Neuronal stem cell (in vitro differentiated cells): Measurements from ENCODE around the gene DHX58.

Source experiments
- DNase-seq: peaks from one replicate; pipeline ENCODE4 v3.0.0-alpha.2; 2013; ENCODE audit warnings: low spot score
- H2AFZ ChIP-seq: one replicate; pipeline ENCODE4 v1.6.1; 2013; ENCODE audit warnings: mild to moderate bottlenecking, low read length, inconsistent platforms
- H2AK5ac ChIP-seq: 2 replicates; pipeline ENCODE4 v1.6.1; 2013; ENCODE audit warnings: low read depth, mild to moderate bottlenecking, inconsistent platforms, low read length, moderate library complexity, mixed read lengths
- H2BK120ac ChIP-seq: 2 replicates; pipeline ENCODE4 v1.6.1; 2013; ENCODE audit warnings: low read depth, mild to moderate bottlenecking, inconsistent platforms, low read length, moderate library complexity, mixed read lengths
- H2BK12ac ChIP-seq: one replicate; pipeline ENCODE4 v1.6.1; 2013; ENCODE audit warnings: low read length, inconsistent platforms
- H2BK15ac ChIP-seq: 2 replicates; pipeline ENCODE4 v1.6.1; 2013; ENCODE audit warnings: mild to moderate bottlenecking, low read length, inconsistent platforms, mixed read lengths
- H2BK5ac ChIP-seq: one replicate; pipeline ENCODE4 v1.6.1; 2013; ENCODE audit warnings: inconsistent platforms, mild to moderate bottlenecking, low read length, moderate library complexity
- H3K14ac ChIP-seq: one replicate; pipeline ENCODE4 v1.6.1; 2013; ENCODE audit warnings: low read length, inconsistent platforms
- H3K18ac ChIP-seq: 2 replicates; pipeline ENCODE4 v1.6.1; 2013; ENCODE audit warnings: low read length, inconsistent platforms
- H3K23ac ChIP-seq: 2 replicates; pipeline ENCODE4 v1.6.1; 2013; ENCODE audit warnings: low read depth, mild to moderate bottlenecking, mixed read lengths, low read length, inconsistent platforms; ENCODE audit not compliant: poor library complexity
- H3K27ac ChIP-seq: replicated peaks from 3 replicates; pipeline ENCODE4 v1.5.1; 2013; ENCODE audit warnings: low read length, inconsistent platforms
- H3K27me3 ChIP-seq, 3 experiments: 2 replicates each; pipeline ENCODE4 v1.6.1; 2013; ENCODE audit warnings: low read length in 3 of 3, mild to moderate bottlenecking in 2 of 3, inconsistent platforms in 1 of 3, low read depth in 1 of 3, mixed read lengths in 1 of 3, moderate library complexity in 1 of 3; ENCODE audit not compliant: control insufficient read depth in 3 of 3, insufficient read depth in 3 of 3
- H3K36me3 ChIP-seq, 2 donors: replicated peaks in 1 of 2; 2 replicates each; pipeline ENCODE4 v1.6.1; 2013; ENCODE audit warnings: low read length in 2 of 2; ENCODE audit not compliant: control insufficient read depth in 2 of 2, insufficient read depth in 2 of 2
- H3K4ac ChIP-seq: 2 replicates; pipeline ENCODE4 v1.6.1; 2013; ENCODE audit warnings: inconsistent platforms, mild to moderate bottlenecking, low read length, moderate library complexity
- H3K4me1 ChIP-seq, 2 donors: 1 replicate in 1 of 2; 2 replicates in 1 of 2; pipeline ENCODE4 v1.6.1; 2013; ENCODE audit warnings: low read length in 2 of 2, low read depth in 1 of 2; ENCODE audit not compliant: control insufficient read depth in 2 of 2, insufficient read depth in 1 of 2
- H3K4me2 ChIP-seq: one replicate; pipeline ENCODE4 v1.6.1; 2013; ENCODE audit warnings: mild to moderate bottlenecking, low read length, inconsistent platforms; ENCODE audit not compliant: insufficient read depth, poor library complexity, severe bottlenecking
- H3K4me3 ChIP-seq, 2 donors: 2 replicates each; pipeline ENCODE4 v1.5.1; 2013; ENCODE audit warnings: low read length in 2 of 2, mild to moderate bottlenecking in 2 of 2, inconsistent platforms in 1 of 2, moderate library complexity in 1 of 2
- H3K79me1 ChIP-seq: one replicate; pipeline ENCODE4 v1.6.1; 2013; ENCODE audit warnings: low read depth, mild to moderate bottlenecking, inconsistent platforms, low read length, moderate library complexity
- H3K9ac ChIP-seq: one replicate; pipeline ENCODE4 v1.6.1; 2013; ENCODE audit warnings: mild to moderate bottlenecking, low read depth, low read length, inconsistent platforms; ENCODE audit not compliant: poor library complexity
- H3K9me3 ChIP-seq, 2 donors: replicated peaks in 1 of 2; 2 replicates each; pipeline versions ENCODE3 to v1.6.1; 2013; ENCODE audit warnings: low read length in 2 of 2, mild to moderate bottlenecking in 2 of 2, inconsistent platforms in 1 of 2, low read depth in 1 of 2, mixed read lengths in 1 of 2, moderate library complexity in 1 of 2; ENCODE audit not compliant: control insufficient read depth in 2 of 2, insufficient read depth in 1 of 2
- H4K8ac ChIP-seq: one replicate; pipeline ENCODE4 v1.6.1; 2013; ENCODE audit warnings: low read depth, mild to moderate bottlenecking, inconsistent platforms, low read length, moderate library complexity
- H4K91ac ChIP-seq: one replicate; pipeline ENCODE4 v1.6.1; 2013; ENCODE audit warnings: low read length, low read depth, mild to moderate bottlenecking, inconsistent platforms; ENCODE audit not compliant: poor library complexity
- WGBS, 2 donors: extraction: QIAGEN DNeasy Blood & Tissue Kit; methylation state at CpG; one replicate each; pipeline ENCODE4 v1.1.7; 2013; ENCODE audit warnings: missing lambda C conversion rate in 2 of 2, mixed read lengths in 1 of 2; ENCODE audit not compliant: insufficient read length in 2 of 2, insufficient replicate concordance in 1 of 2; ENCODE audit errors: extremely low coverage in 2 of 2; 5-methylcytosine and 5-hydroxymethylcytosine counted together

DHX58 gene

DNA sequence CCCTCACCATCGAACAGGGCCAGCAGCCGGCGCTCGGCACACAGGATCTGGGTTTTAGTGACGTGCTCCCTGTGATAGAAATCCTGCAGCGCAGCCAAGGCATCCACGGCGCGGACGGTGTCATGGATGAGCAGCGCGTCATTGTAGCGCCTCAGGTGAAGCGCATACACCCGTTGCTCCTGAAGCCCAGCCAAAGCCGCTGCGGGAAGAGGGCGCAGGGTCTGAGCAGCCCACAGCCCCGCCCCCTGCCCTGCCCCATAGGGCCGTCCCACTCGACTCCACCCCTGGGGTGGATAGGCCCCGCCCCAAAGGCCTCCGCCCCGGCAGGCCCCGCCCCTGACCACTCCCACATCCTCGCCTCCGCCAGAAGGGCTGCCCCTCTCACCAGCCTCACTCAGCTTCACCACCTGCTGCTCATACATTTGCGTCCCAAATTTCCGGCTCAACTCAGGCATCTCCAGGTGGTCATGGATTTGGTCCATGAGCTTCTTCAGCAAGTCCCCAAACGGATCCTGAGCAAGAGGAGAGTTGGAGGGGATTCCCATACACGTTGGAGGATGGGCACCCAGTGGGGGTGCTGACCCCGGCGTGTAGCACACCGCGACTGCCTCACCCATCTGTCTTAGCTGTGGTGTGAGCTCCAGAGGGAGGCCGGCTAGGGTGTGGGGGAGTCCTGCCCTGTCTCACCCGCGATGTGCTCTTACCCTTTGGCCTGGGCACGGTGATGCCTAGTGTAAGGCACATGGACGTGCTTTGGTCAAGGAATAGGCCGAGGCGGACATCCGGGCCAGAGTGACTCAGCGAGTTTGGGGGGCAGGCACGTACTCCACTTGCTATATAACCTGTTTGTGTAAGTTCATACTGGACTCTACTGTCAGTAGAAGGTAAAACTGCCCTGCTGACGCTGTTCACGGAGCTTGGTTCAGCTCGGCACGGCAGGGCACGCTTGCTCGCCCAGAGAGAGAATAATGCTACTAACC lies 4.6 kb downstream of the DHX58 start:
- Histone ChIP-seq H3K79me1 (no peaks in the 10 kb centered on the region), H2BK120ac (no peak overlapping the region), H2AFZ (peak overlapping the region; percentile 72), H2BK5ac (peak overlapping the region; percentile 19), H3K9ac (no peak overlapping the region), H3K36me3 (peaks cover 0 to 2% of the 10 kb centered on the region in 2 donors), H4K91ac (no peak overlapping the region), H3K27me3 (peaks cover 0 to 39% (median 2%) of the 10 kb centered on the region in 3 experiments), H3K4me1 (peaks cover 4 to 5% of the 10 kb centered on the region in 2 donors), H3K14ac (no peak overlapping the region), H3K27ac (no peak overlapping the region), H2BK15ac (no peak overlapping the region), H3K9me3 (no peaks in the 10 kb centered on the region), H2AK5ac (peak overlapping the region; percentile 2), H2BK12ac (peak overlapping the region; percentile 82), H3K4ac (no peak overlapping the region), H4K8ac (no peak overlapping the region), H3K4me2 (peak overlapping the region; percentile 96), H3K23ac (peak overlapping the region; percentile 52), H3K18ac (peak overlapping the region; percentile 31), H3K4me3 (peak overlapping the region in 1 of 2 donors; percentile 71)
- no CpG with 5 or more reads among the region's 51 CpGs for WGBS, 2 donors
- peak; percentile 85 for DNase-seq

- Histone ChIP-seq H3K4me2 (peak overlapping the region; percentile 96), H3K4ac (no peak overlapping the region), H4K8ac (no peak overlapping the region), H2BK120ac (no peak overlapping the region), H3K9me3 (no peaks in the 10 kb centered on the region), H3K18ac (no peak overlapping the region), H2AFZ (peak overlapping the region; percentile 72), H3K27me3 (peaks cover 0 to 46% (median 2%) of the 10 kb centered on the region in 3 experiments), H3K27ac (no peak overlapping the region), H3K36me3 (no peaks in the 10 kb centered on the region), H2BK5ac (no peak overlapping the region), H3K79me1 (no peaks in the 10 kb centered on the region), H3K9ac (no peak overlapping the region), H3K4me3 (no peak overlapping the region), H3K14ac (no peak overlapping the region), H2BK12ac (no peak overlapping the region), H3K4me1 (peaks cover 4 to 5% of the 10 kb centered on the region in 2 donors), H2BK15ac (no peak overlapping the region), H4K91ac (no peak overlapping the region), H2AK5ac (no peak overlapping the region), H3K23ac (no peak overlapping the region)
- no CpG with 5 or more reads among the region's 6 CpGs for WGBS, 2 donors
- no peak for DNase-seq
Observed at GRCh38 chr17:42107124-42107523, 5.4 kb downstream of the DHX58 start.

GRCh38 chr17:42106009-42106408 lies 6.5 kb downstream of the DHX58 start:
- H2AK5ac ChIP-seq: no peak overlapping the region
- H2BK12ac ChIP-seq: no peak overlapping the region
- no peaks in the 10 kb centered on the region for H3K9me3 ChIP-seq
- no peak overlapping the region for H3K4me3 ChIP-seq
- no peak overlapping the region for H3K14ac ChIP-seq
- peaks cover 0 to 52% (median 2%) of the 10 kb centered on the region in 3 experiments for H3K27me3 ChIP-seq
- no peak overlapping the region for H3K4me2 ChIP-seq
- peaks cover 4 to 6% of the 10 kb centered on the region in 2 donors for H3K4me1 ChIP-seq
- H4K91ac ChIP-seq: no peak overlapping the region
- no peak overlapping the region for H3K4ac ChIP-seq
- no peak overlapping the region for H2BK15ac ChIP-seq
- H3K9ac ChIP-seq: no peak overlapping the region
- no peak for DNase-seq
- no peaks in the 10 kb centered on the region for H3K36me3 ChIP-seq
- no peak overlapping the region for H3K27ac ChIP-seq
- no peak overlapping the region for H2BK5ac ChIP-seq
- no peak overlapping the region for H4K8ac ChIP-seq
- H2BK120ac ChIP-seq: no peak overlapping the region
- no CpG with 5 or more reads among the region's 2 CpGs for WGBS, 2 donors
- H3K23ac ChIP-seq: no peak overlapping the region
- no peak overlapping the region for H3K18ac ChIP-seq
- H3K79me1 ChIP-seq: no peaks in the 10 kb centered on the region
- H2AFZ ChIP-seq: no peak overlapping the region

- H3K27me3 ChIP-seq: peaks cover 0 to 65% (median 2%) of the 10 kb centered on the region in 3 experiments
- no peak overlapping the region for H3K9ac ChIP-seq
- no peaks in the 10 kb centered on the region for H3K36me3 ChIP-seq
- no peak overlapping the region for H3K18ac ChIP-seq
- H4K91ac ChIP-seq: no peak overlapping the region
- no peaks in the 10 kb centered on the region for H3K9me3 ChIP-seq
- H3K4me3 ChIP-seq: no peak overlapping the region
- H2BK120ac ChIP-seq: no peak overlapping the region
- peaks cover 4 to 6% of the 10 kb centered on the region in 2 donors for H3K4me1 ChIP-seq
- no peak overlapping the region for H2AK5ac ChIP-seq
- H2BK5ac ChIP-seq: no peak overlapping the region
- H3K27ac ChIP-seq: no peak overlapping the region
- no peak overlapping the region for H3K4me2 ChIP-seq
- H3K14ac ChIP-seq: no peak overlapping the region
- H2BK15ac ChIP-seq: no peak overlapping the region
- WGBS, 2 donors: no CpG with 5 or more reads among the region's 3 CpGs
- H2BK12ac ChIP-seq: no peak overlapping the region
- no peaks in the 10 kb centered on the region for H3K79me1 ChIP-seq
- DNase-seq: no peak
- no peak overlapping the region for H3K23ac ChIP-seq
- H4K8ac ChIP-seq: no peak overlapping the region
- H2AFZ ChIP-seq: no peak overlapping the region
- H3K4ac ChIP-seq: no peak overlapping the region
Observed at GRCh38 chr17:42104264-42104663, 8.2 kb downstream of the DHX58 start.
